HG03139 (cell line): ENCODE measurements around the gene CDKL1.
"Not testable (repeated sequence)": the region's sequence is repeated elsewhere in the genome, so short reads cannot be mapped to it uniquely, and the experiment has no call there.

ENCODE experiments used
- ATAC-seq: cut with Tn5 transposase; IDR thresholded peaks from one replicate; pipeline ENCODE4 v1.9.1; 2021; ENCODE audit not compliant: unreplicated experiment

CDKL1 gene

GRCh38 chr14:50335989-50336824, 60.5 kb downstream of the CDKL1 start:
- no peak for ATAC-seq

- no peak for ATAC-seq
Observed at GRCh38 chr14:50335389-50335788, 61.3 kb downstream of the CDKL1 start.

GRCh38 chr14:50334211-50334610, 62.5 kb downstream of the CDKL1 start:
- ATAC-seq, result no peak

DNA sequence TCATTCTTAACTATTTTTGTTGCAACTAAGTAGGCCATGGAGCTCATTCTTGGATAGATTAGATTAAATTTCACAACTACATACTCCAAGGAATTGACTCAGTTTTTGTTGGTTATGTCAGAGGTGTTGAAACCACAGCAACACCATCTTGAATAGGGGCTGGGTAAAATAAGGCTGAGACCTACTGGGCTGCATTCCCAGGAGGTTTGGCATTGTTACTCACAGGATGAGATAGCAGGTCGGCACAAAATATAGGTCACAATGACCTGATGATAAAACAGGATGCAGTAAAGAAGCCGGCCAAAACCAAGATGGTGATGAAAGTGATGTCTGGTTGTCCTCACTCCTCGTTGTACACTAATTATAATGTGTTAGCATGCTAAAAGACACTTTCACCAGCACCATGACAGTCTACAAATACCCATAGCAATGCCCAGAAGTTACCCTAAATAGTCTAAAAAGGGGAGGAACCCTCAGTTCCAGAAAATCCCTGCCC, 63.6 kb downstream of the CDKL1 start:
- ATAC-seq, result no peak

DNA sequence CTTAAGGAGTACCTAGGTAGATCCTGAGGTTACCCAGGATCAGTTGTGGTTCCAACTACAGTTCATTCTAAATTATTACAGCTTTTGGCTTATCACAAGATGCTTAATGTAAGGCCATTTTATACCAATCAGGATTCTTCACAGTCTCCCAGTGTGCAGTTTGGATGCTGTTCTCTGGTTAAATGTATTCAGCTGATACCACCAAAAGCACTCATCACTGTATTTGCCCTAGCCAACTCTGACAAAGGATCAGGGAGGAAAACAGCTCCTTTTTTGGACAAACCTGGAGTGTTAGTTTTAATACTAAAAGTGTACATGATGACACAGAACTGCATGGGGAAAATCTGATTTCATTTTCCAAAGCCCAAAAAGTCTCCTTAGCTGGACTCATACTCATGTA, 65.1 kb downstream of the CDKL1 start:
- ATAC-seq, result no peak

- peak; percentile 89 for ATAC-seq
Observed at GRCh38 chr14:50321009-50321660, 75.5 kb downstream of the CDKL1 start.

DNA sequence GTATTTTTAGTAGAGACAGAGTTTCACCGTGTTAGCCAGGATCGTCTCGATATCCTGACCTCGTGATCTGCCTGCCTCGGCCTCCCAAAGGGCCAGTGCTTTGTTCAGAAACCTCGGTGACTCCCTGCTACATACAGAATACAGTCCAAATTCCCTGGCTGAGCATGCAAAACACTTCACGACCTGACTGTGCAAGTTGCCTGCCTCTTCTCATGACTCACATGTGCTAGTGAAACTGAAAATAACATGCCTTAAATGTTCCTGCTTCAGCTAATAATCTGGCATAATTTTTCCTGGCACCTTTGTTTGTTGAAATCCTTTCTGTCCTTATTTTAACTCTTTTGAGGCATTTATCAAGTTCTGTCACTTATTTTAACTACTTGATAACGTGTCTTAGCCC, 76.4 kb downstream of the CDKL1 start:
- no peak for ATAC-seq

DNA sequence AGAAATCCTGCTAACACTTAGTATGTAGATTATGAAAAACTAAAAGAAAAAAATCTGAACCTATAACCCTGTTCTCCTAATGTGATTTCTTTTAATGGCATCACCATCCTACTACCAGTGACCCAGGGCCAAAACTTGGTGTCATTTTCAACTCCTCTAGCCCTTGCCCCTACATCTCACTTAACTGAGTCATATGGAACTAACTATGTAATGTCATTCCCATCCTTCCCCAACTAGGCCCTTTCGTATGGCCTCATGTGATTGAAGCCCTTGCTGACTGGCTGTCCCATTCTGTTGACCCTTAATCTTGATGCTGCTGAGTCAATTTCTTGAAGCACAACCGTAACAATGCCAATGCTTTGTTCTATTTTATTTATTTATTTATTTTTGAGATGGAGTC, 77.0 kb downstream of the CDKL1 start:
- no peak for ATAC-seq

- no peak for ATAC-seq
Observed at GRCh38 chr14:50319293-50319692, 77.4 kb downstream of the CDKL1 start.

DNA sequence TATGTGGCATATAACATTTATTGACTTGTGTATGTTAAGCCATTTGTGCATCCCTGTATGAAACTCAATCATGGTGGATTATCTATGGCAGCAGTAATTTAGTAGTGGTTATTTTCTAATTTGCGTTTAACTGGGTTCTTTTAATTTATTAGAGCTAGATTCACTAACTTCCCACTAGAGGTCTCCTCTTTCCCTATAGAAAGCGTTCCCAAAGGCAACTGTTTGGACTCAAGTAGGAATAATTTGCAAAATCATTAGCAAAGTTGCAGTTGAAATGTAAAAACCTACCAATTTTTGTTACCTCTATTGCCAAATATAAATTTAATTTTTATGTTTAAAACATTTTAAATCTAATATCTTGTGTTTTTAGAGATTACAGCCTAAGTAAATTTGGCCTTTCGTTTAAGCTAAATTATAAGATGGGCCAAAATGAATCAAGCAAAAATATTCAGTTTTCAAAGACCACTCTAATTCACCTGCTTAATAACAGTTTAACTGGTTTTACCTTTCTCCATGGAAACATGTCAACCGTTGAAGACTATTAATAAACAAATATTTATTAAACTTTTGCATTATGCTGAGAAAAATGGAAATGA, 78.6 kb downstream of the CDKL1 start:
- no peak for ATAC-seq

- not testable (repeated sequence) for ATAC-seq
Observed at GRCh38 chr14:50314098-50314497, 82.6 kb downstream of the CDKL1 start.

GRCh38 chr14:50312734-50313054, 84.0 kb downstream of the CDKL1 start:
- ATAC-seq, result peak; percentile 12

GRCh38 chr14:50311972-50312733, 84.5 kb downstream of the CDKL1 start, which contains the start of the genes DMAC2L and L2HGDH:
TSS of gene DMAC2L (plus strand) at chr14:50312324. CDS start at chr14:50321488, 9,164 bp downstream.
TSS of gene L2HGDH (minus strand) at chr14:50312229. CDS start at chr14:50312150, 79 bp downstream.
- ATAC-seq, result peak; percentile 93

- no peak for ATAC-seq
Observed at GRCh38 chr14:50311337-50311971, 85.2 kb downstream of the CDKL1 start.

DNA sequence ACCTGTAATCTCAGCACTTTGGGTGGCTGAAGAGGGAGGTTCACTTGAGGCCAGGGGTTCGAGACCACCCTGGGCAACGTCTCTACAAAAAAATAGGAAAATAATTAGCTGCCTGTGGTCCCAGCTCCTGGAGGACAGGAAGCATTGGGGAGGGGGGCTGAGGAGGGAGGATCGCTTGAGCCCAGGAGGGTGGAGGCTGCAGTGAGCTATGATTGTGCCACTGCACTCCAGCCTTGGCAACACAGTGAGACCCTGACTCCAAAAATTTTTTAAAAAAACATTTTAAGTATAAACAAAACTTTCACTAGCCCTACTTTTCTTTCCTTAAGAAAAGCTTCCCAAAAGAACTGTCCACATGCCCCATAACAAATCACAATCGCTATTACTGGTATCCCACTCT, 86.2 kb downstream of the CDKL1 start:
- ATAC-seq, result no peak

- no peak for ATAC-seq
Observed at GRCh38 chr14:50308363-50308915, 88.2 kb downstream of the CDKL1 start.

DNA sequence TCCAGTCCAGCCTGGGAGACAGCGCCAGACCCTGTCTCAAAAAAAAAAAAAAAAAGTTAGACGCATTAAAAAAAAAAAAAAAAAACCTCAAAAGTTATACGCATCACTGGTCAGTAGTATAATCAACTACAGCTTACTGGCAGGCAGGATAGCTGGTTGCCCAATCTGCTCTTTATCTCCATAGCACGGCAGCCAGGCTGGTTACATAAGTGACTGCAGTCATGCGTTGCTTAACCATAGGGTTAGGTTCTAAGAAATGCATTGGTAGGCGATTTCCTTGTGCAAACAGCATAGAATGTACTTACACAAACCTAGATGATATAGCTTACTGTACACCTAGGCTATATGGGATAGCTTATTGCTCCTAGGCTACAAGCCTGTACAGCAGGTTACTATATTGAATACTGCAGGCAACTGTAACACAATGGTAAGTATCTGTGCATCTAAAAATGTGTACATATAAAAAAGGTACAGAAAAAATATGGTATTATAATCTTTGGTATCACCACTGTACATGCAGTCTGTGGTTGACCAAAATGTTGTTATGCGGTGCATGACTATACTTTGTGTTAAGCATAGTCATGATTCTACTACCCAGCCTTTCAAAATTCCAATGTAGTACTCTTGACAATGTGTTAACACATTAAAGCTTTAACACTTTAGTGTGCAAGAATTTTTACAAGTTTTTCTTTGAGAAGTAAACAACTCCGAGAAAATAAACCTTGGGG, 92.8 kb downstream of the CDKL1 start:
- no peak for ATAC-seq

DNA sequence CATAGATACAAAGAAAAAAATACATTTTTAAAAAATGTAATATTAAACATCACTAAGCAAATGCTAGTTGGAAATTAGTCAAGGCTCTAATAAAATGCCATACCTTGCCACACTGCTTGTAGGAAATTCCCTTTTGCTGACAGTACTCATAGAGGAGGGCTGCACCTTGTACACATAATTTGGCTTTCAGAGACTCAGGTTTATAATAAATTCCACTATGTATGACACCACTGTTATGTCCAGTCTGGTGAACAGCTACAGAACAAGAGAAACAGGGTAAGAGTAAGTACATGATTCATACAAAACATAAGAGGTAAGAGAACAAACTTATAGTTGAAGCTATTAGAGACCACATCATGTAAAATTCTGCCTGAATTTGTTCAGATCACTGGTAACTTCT, 94.8 kb downstream of the CDKL1 start:
- no peak for ATAC-seq

DNA sequence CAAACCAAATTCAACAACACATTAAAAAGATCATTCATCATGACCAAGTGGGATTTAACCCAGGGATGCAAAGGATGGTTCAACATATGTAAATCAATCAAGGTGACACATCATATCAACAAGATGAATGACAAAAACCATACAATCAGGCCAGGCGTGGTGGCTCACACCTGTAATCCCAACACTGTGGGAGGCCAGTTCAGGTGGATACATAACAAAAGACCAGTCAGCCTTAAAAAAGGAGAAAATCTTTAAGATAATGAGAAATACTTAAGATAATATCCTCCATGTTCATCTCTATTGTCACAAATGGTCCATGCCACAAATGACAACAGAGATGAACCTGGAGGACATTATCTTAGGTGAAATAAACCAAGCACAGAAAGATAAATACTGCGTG, 97.1 kb downstream of the CDKL1 start:
- ATAC-seq, result no peak

DNA sequence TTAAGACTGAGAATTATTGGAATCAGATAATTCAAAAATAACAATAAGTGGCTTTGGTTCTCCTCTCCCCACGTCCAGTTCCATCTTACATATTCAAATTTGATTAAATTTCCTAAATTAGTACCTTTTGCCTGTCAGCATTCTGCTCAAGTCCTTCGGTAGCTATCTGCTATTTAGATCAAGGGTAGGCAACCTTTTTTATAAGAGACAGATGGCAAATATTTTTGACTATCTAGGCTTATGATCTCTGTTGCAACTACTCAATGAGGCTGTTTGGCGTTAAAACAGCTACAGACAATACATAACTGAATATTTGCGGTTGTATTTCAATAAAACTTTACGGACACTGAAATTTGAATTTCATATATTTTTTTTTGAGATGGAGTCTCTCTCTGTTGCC, 106.4 kb downstream of the CDKL1 start:
- ATAC-seq, result no peak
